ENCODE measurements around the gene MIB2.

Gene MIB2

GRCh38 chr1:1616045-1616790 lies 918 bp downstream of the MIB2 start:
- peak; percentile 18 for DNase-seq

- no peak for DNase-seq
Observed at GRCh38 chr1:1616838-1617237, 1.5 kb downstream of the MIB2 start.

GRCh38 chr1:1617516-1617915 lies 2.2 kb downstream of the MIB2 start:
- no peak for DNase-seq

GRCh38 chr1:1617925-1618324 lies 2.6 kb downstream of the MIB2 start:
- no peak for DNase-seq

GRCh38 chr1:1618396-1619068 lies 3.2 kb downstream of the MIB2 start:
- DNase-seq = no peak

GRCh38 chr1:1619917-1620361 lies 4.6 kb downstream of the MIB2 start:
- no peak for DNase-seq

- no peak for DNase-seq
Observed at GRCh38 chr1:1620433-1621139, 5.3 kb downstream of the MIB2 start.

- no peak for DNase-seq
Observed at GRCh38 chr1:1621173-1622009, 6.1 kb downstream of the MIB2 start.

- DNase-seq = peak; percentile 36
Observed at GRCh38 chr1:1622010-1622787, 6.9 kb downstream of the MIB2 start.

- no peak for DNase-seq
Observed at GRCh38 chr1:1622788-1623094, 7.4 kb downstream of the MIB2 start.

- no peak for DNase-seq
Observed at GRCh38 chr1:1623181-1623630, 7.9 kb downstream of the MIB2 start.

- DNase-seq = no peak
Observed at GRCh38 chr1:1623631-1624442, 8.5 kb downstream of the MIB2 start.

- DNase-seq = no peak
Observed at GRCh38 chr1:1624443-1625403, 9.4 kb downstream of the MIB2 start.

GRCh38 chr1:1625404-1625775 lies 10.1 kb downstream of the MIB2 start:
- DNase-seq = no peak

GRCh38 chr1:1625824-1626206 lies 10.5 kb downstream of the MIB2 start:
- no peak for DNase-seq

GRCh38 chr1:1626207-1627141 lies 11.2 kb downstream of the MIB2 start:
- DNase-seq = no peak

- DNase-seq = no peak
Observed at GRCh38 chr1:1627261-1627828, 12.0 kb downstream of the MIB2 start.

Measured in fibroblast of upper back skin (primary cell).